Activated T-helper 17 cell treated with anti-CD3 and anti-CD28 coated beads, Interleukin-2, amount 50 U/mL, for 72 hours (primary cell): Measurements from ENCODE around the gene ARF6. TPM values are rescaled to one million over a fixed set of nuclear protein-coding genes. Genes with fewer than 3 reads are reported as not detected.
"Not testable (repeated sequence)": the region's sequence is repeated elsewhere in the genome, so short reads cannot be mapped to it uniquely, and the experiment has no call there.

Source experiments
- ATAC-seq: fragments of 150-1000 bp; cut with Tn5 transposase; replicated peaks from 2 replicates; pipeline ENCODE4 v1.10.0; 2021; ENCODE audit warnings: mild to moderate bottlenecking, moderate library complexity
- H3K27ac Mint-ChIP-seq: one replicate; pipeline ENCODE4 v1.8.0; 2022; ENCODE audit warnings: mixed read lengths
- H3K27me3 Mint-ChIP-seq: one replicate; pipeline ENCODE4 v1.8.0; 2022; ENCODE audit warnings: mixed read lengths
- H3K36me3 Mint-ChIP-seq: one replicate; pipeline ENCODE4 v1.8.0; 2022; ENCODE audit warnings: low read depth, mild to moderate bottlenecking, mixed read lengths
- H3K4me1 Mint-ChIP-seq: one replicate; pipeline ENCODE4 v1.8.0; 2022; ENCODE audit warnings: mixed read lengths
- H3K4me3 Mint-ChIP-seq: one replicate; pipeline ENCODE4 v1.8.0; 2022; ENCODE audit warnings: mild to moderate bottlenecking, mixed read lengths
- H3K9me3 Mint-ChIP-seq: one replicate; pipeline ENCODE4 v1.8.0; 2022; ENCODE audit warnings: mixed read lengths
- total RNA-seq, 2 donors: library from RNA; stranded (reverse); gene quantifications; one replicate each; pipeline ENCODE4 v1.2.3, GENCODE V29; 2022

ARF6 gene
- total RNA-seq, 2 donors from 2014 or later = 161 to 163 TPM

DNA sequence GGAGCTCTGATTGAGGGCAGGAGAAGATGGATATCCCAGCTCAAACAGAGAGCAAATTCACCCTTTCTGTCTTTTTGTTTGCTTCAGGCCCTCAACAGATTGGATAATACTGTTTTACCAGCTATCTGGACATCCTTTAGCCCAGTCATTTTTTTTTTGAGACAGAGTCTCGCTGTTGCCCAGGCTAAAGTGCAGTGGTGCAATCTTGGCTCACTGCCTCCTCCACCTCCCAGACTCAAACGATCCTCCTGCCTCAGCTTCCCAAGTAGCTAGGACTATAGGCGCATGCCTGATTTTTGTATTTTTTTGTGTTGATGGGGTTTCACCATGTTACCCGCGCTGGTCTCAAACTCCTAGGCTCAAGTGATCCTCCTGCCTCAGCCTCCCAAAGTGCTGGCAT, 40.8 kb downstream of the ARF6 start:
- ATAC-seq = no peak
- H3K27ac Mint-ChIP-seq = no peak overlapping the region
- peaks cover 7% of the 10 kb centered on the region for H3K9me3 Mint-ChIP-seq
- H3K4me3 Mint-ChIP-seq = no peak overlapping the region
- H3K36me3 Mint-ChIP-seq = peaks cover 14% of the 10 kb centered on the region
- H3K4me1 Mint-ChIP-seq = peaks cover 14% of the 10 kb centered on the region
- H3K27me3 Mint-ChIP-seq = no peaks in the 10 kb centered on the region

DNA sequence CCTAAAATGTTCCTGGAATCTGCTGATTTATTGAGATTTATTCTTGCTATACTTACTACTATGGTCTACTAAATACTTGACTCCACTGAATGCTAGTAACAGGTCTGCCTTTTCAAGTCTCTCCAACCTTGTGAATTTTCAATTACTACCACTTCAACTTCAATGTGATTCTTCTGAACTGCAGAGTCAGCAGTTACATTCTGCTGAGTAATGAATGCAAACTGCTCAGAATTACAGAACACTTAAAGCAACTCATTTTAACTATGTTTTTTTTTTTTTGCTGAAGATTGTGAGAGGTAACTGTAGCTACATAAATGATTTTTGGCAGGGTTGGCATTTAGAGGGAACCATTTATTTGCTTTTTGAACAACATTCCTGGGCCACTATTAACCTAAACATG, 41.8 kb downstream of the ARF6 start:
- no peak for ATAC-seq
- Mint-ChIP-seq H3K9me3 (peaks cover 7% of the 10 kb centered on the region), H3K27me3 (no peaks in the 10 kb centered on the region), H3K27ac (no peak overlapping the region), H3K36me3 (peaks cover 14% of the 10 kb centered on the region), H3K4me1 (peaks cover 19% of the 10 kb centered on the region), H3K4me3 (no peak overlapping the region)

DNA sequence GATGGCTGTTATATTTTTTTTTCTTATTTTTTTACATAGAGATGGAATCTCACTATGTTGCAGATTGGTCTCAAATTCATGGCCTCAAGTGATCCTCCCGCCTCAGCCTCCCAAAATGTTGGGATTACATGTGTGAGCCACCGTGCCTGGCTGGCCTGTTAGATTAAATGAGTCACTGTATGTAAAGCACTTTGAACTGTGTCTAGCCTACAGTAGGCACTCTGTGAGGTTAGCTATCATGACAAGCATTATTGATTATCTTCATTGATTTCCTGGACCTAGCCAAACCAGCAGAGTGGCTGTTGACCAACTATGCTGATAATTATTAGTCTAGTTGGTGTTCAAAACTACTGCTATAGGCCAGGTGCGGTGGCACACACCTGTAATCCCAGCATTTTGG, 42.6 kb downstream of the ARF6 start:
- H3K9me3 Mint-ChIP-seq = peaks cover 7% of the 10 kb centered on the region
- peaks cover 24% of the 10 kb centered on the region for H3K4me1 Mint-ChIP-seq
- ATAC-seq = no peak
- H3K36me3 Mint-ChIP-seq = peaks cover 11% of the 10 kb centered on the region
- H3K27me3 Mint-ChIP-seq = no peaks in the 10 kb centered on the region
- H3K27ac Mint-ChIP-seq = no peak overlapping the region
- no peak overlapping the region for H3K4me3 Mint-ChIP-seq

DNA sequence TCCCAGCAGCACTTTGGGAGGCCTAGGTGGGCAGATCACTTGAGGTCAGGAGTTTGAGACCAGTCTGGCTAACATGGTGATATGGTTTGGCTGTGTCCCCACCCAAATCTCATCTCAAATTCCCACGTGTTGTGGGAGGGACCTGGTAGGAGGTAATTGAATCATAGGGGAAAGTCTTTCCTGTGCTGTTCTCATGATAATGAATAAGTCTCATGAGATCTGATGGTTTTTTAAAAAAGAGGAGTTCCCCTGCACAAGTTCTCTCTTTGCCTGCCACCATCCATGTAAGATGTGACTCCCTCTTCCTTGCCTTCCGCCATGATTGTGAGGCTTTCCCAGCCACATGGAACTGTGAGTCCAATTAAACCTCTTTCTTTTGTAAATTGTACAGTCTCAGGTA, 43.4 kb downstream of the ARF6 start:
- not testable (repeated sequence) for H3K27me3 Mint-ChIP-seq, ATAC-seq, H3K9me3 Mint-ChIP-seq, H3K36me3 Mint-ChIP-seq, H3K4me3 Mint-ChIP-seq
- peak overlapping the region; percentile 57 for H3K27ac Mint-ChIP-seq
- H3K4me1 Mint-ChIP-seq = peaks cover 25% of the 10 kb centered on the region

DNA sequence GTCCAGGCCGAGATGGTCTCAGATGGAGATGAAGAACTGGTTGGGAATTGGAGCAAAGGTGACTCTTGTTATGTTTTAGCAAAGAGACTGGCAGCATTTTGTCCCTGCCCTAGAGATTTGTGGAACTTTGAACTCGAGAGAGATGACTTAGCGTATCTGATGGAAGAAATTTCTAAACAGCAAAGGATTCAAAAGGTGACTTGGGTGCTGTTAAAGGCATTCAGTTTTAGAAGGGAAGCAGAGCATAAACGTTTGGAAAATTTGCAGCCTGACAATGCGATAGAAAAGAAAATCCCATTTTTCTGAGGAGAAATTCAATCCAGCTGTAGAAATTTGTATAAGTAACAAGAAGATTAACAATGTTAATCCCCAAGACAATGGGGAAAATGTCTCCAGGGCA, 44.0 kb downstream of the ARF6 start:
- ATAC-seq, H3K36me3 Mint-ChIP-seq, H3K27me3 Mint-ChIP-seq, H3K4me3 Mint-ChIP-seq, H3K9me3 Mint-ChIP-seq: not testable (repeated sequence)
- H3K27ac Mint-ChIP-seq = peak overlapping the region; percentile 57
- H3K4me1 Mint-ChIP-seq = peaks cover 28% of the 10 kb centered on the region

DNA sequence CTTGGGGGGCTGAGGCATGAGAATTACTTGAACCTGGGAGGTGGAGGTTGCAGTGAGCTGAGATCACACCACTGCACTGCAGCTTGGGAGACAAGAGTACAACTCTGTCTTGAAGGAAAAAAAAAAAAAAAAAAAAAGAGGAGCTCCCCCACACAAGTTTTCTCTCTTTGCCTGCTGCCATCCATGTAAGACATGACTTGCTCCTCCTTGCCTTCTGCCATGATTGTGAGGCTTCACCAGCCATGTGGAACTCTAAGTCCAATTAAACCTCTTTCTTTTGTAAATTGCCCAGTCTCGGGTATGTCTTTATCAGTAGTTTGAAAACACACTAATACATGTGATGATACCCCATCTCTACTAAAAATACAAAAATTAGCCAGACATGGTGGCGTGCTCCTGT, 46.3 kb downstream of the ARF6 start:
- Mint-ChIP-seq H3K36me3 (peaks cover 16% of the 10 kb centered on the region), H3K9me3 (peaks cover 15% of the 10 kb centered on the region), H3K4me1 (peaks cover 45% of the 10 kb centered on the region), H3K4me3 (peak overlapping the region; percentile 66)
- H3K27me3 Mint-ChIP-seq, ATAC-seq, H3K27ac Mint-ChIP-seq: not testable (repeated sequence)

DNA sequence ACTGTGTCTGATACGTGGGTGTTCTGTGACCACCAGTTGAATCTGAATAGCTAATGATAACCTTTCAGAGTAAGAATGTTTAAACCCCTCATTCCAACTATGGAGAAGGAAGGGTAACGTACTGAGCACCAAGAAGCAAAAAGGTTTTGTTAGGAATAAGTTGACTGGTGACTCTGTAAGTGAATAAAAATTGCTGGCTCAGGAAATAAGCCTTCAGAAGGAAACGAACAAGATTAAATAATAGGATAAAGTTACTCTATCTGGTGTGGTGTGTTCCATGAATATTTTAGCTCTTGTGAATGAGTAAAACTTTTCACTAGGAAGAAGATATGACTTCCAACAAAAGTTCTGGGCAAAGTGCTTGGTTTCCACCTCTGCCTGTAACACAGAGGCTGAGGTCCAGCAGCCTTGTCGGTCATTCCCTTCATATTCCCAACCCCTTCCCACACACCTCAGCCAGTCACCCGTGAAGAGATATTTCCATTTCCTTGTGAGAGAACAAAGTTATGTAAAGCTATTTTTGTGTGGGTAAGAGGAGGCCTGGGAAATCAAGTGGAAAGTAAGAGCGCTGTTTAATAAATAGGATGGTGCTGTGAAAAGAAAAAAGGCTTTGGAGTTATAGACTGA, 47.1 kb downstream of the ARF6 start:
- H3K27ac Mint-ChIP-seq = peak overlapping the region; percentile 88
- H3K36me3 Mint-ChIP-seq = peaks cover 16% of the 10 kb centered on the region
- no peak for ATAC-seq
- peaks cover 45% of the 10 kb centered on the region for H3K4me1 Mint-ChIP-seq
- H3K4me3 Mint-ChIP-seq = peak overlapping the region; percentile 66
- H3K27me3 Mint-ChIP-seq = no peaks in the 10 kb centered on the region
- H3K9me3 Mint-ChIP-seq = peaks cover 15% of the 10 kb centered on the region

DNA sequence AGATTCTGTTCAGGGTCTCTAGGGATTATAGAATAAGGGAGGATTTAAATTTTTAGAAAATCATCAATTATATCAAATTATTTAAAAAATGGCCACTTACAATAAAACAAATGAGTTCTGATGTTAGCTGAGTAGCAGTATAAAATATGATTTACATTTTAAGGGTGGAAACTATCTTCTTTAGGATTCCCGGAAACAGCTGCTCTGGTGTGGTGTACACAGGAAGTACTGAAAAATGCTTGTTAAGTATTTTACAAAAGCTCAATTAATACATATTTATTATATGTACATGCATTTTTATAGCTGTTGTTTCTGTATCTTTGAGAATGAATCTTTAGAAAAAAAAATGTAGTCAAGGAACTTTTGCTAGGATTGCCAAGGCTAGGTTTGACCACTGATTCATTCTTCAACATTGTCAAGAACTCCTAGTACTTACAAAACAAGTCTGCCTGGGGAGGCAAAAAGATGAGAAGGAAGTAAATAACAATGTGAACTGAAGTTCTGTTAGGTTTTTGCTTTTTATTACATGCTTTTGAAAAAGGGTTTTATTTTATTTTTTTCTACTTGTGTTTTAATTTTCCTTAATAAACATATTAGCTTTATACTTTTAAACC, 48.0 kb downstream of the ARF6 start:
- H3K27ac Mint-ChIP-seq = peak overlapping the region; percentile 88
- peak; percentile 34 for ATAC-seq
- H3K9me3 Mint-ChIP-seq = peaks cover 15% of the 10 kb centered on the region
- peak overlapping the region; percentile 66 for H3K4me3 Mint-ChIP-seq
- peaks cover 16% of the 10 kb centered on the region for H3K36me3 Mint-ChIP-seq
- H3K4me1 Mint-ChIP-seq = peaks cover 53% of the 10 kb centered on the region
- H3K27me3 Mint-ChIP-seq = no peaks in the 10 kb centered on the region

DNA sequence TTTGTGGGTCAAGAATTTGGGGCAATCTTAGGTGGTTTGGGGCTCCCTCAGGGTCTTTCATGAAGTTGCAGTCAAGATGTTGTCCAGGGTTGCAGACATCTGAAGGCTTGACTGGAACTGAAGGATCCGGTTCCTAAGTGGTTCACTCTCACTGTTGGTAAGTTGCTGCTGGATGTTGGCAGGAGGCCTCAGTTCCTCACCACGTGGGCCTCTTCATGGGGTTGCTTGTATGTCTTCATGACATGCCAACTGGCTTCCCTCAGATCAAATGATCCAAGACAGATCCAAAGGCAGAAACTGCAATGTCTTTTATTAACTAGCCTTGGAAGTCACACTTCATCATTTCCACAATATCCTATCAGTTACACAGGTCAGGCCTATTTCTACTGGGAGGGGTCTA, 49.2 kb downstream of the ARF6 start:
- Mint-ChIP-seq H3K9me3 (peaks cover 8% of the 10 kb centered on the region), H3K36me3 (peaks cover 9% of the 10 kb centered on the region), H3K27ac (peak overlapping the region; percentile 70), H3K27me3 (no peaks in the 10 kb centered on the region), H3K4me1 (peaks cover 54% of the 10 kb centered on the region), H3K4me3 (no peak overlapping the region)
- ATAC-seq = no peak

DNA sequence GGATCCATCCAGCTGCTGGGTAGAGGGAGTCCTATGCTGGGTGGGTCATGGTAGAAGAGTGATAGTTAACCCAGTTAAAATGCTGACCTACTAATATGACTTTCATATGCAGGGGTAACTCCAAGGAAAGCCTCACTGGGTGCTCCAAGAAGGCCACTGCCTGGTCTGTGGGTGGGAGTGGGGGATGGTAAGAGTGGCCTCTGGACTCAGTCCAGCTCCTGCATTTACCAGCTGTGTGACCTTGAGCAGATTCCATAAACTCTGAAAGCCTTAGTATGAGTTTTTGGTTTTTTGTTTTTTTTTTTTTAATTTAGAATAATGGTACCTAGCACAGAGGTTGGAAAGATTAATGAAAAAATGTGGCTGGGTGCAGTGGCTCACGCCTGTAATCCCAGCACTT, 51.6 kb downstream of the ARF6 start:
- H3K27me3 Mint-ChIP-seq = no peaks in the 10 kb centered on the region
- no peak for ATAC-seq
- H3K36me3 Mint-ChIP-seq = peaks cover 9% of the 10 kb centered on the region
- peak overlapping the region; percentile 72 for H3K27ac Mint-ChIP-seq
- H3K4me3 Mint-ChIP-seq = no peak overlapping the region
- H3K9me3 Mint-ChIP-seq = peaks cover 8% of the 10 kb centered on the region
- H3K4me1 Mint-ChIP-seq = peaks cover 68% of the 10 kb centered on the region

DNA sequence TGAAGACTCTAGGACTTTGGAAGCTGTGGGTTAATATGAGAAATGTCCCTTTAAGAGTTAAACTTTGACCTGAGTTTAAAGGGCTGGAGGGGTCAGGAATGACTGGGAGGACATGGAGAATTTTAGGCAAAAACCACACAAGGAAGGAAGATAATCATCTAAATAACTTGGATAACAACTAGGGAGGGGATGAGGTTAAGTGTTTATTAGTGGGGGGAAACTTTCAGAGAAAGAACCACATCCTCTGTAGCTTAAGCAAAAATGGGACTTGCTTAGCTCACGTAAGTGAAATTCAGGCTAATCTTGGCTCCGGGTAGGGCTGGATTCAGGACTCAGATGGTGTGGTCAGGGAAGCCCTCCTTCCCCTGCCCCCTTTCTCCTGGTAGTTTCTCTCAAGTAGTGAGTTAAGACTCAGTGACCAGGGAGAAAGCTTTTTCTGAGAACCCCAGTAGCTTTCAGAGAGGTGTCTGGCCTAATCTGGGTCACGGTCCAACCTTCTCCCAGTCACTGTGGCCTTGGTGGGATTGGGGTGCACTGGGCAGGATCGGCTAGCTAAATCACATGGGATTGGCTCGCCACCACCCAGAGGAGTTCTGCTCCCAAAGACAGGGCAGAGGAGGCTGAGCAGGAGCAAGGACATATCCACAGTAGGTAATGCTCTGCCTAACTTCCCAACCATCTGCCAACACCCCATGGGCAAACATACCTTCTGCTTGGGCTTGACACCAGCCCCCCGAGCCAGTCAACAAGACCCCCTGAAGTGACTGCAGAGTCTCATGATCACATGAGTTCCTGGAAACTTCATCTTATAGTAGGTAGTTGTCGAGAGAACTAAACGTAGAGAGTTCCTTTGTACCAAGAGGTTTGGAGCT, 52.8 kb downstream of the ARF6 start:
- peak overlapping the region; percentile 71 for H3K4me3 Mint-ChIP-seq
- peak overlapping the region; percentile 72 for H3K27ac Mint-ChIP-seq
- peaks cover 68% of the 10 kb centered on the region for H3K4me1 Mint-ChIP-seq
- peaks cover 8% of the 10 kb centered on the region for H3K9me3 Mint-ChIP-seq
- no peaks in the 10 kb centered on the region for H3K27me3 Mint-ChIP-seq
- peak; percentile 13 for ATAC-seq
- peaks cover 9% of the 10 kb centered on the region for H3K36me3 Mint-ChIP-seq

Other genes with a start within 250 kb of the ARF6 start
- 10 to 100 TPM; 33.5 to 46.8 TPM for gene POLE2, start 204.9 kb upstream of the ARF6 start, total RNA-seq
- gene KLHDC1, start 200.0 kb upstream of the ARF6 start, total RNA-seq = 1 to 10 TPM in 1 of 2 donors, under 1 TPM in 1; 0.97 to 1.5 TPM
- gene KLHDC2, start 124.9 kb upstream of the ARF6 start, total RNA-seq = 10 to 100 TPM; 14.4 to 22.5 TPM
- gene NEMF, start 40.3 kb upstream of the ARF6 start, total RNA-seq = 10 to 100 TPM; 79.9 to 86.6 TPM
- gene VCPKMT, start 223.5 kb downstream of the ARF6 start, total RNA-seq = 10 to 100 TPM in 1 of 2 donors, 1 to 10 TPM in 1; 8.2 to 11.4 TPM